Brain pericyte (primary cell): ENCODE measurements around the gene SIL1.

Experiments used
- DNase-seq: peaks from one replicate; pipeline ENCODE4 v3.0.0-alpha.2; 2012; ENCODE audit warnings: low read depth, low spot score

SIL1 gene

DNA sequence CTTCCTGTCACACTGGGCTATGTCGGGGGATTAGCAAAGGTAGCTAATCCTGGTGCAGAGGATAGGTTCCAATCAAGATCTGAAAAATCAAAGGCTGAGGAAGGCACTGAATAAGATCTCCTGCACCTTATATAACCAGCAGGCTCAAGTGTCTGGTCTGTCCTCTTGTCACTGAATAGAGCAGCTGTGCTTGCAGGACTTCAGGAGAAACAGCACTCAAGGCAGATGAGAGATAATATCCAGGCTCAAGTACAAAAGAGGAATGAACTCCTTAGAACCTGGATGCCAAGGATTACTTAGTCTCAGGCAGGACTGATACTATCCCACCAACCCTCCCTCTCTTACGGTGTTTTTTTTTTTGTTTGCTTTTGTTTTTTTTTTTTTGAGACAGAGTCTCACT lies 214.2 kb downstream of the SIL1 start:
- DNase-seq: no peak

GRCh38 chr5:138981586-138981985 lies 216.6 kb downstream of the SIL1 start:
- no peak for DNase-seq

- no peak for DNase-seq
These were observed 217.0 kb downstream of the SIL1 start for GRCh38 chr5:138981131-138981530.

DNA sequence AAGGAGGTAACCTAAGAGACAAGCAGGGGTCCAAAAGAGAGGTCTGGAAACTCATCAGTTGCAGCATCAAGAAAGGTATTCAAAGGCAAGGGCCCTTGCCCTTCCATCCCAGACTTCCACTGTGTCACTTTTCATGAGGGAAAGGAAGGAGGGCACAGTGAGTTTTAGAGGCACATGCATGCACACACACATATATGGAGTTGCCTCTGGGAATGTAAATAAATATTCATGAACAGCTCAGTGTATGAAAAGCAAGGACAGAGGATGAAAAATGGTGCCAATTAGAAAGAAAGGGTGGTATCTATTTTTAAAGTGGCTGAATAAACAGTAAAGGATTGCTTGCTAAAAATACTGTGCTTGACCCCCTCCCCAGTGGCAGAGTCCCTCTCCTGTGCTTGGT lies 217.7 kb downstream of the SIL1 start:
- DNase-seq: no peak

- DNase-seq: no peak
These were observed 218.4 kb downstream of the SIL1 start for GRCh38 chr5:138979684-138980280.

DNA sequence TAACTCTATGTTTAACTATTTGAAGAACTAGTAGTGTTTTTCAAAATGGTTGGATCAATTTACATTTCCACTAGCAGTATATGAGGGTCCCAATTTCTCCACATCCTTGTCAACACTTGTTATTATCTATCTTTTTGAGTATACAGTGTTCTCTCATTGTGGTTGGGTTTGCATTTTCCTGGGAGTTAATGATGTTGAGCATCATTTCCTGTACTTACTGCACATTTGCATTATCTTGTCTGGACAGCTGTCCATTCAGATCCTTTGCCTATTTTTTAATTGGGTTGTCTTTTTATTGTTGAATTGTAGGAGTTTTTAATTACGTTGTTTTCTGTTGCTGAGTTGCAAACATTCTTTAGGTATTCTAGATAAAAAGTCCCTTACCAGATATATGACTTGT lies 219.6 kb downstream of the SIL1 start:
- no peak for DNase-seq

GRCh38 chr5:138978080-138978479 lies 220.1 kb downstream of the SIL1 start:
- DNase-seq: no peak

DNA sequence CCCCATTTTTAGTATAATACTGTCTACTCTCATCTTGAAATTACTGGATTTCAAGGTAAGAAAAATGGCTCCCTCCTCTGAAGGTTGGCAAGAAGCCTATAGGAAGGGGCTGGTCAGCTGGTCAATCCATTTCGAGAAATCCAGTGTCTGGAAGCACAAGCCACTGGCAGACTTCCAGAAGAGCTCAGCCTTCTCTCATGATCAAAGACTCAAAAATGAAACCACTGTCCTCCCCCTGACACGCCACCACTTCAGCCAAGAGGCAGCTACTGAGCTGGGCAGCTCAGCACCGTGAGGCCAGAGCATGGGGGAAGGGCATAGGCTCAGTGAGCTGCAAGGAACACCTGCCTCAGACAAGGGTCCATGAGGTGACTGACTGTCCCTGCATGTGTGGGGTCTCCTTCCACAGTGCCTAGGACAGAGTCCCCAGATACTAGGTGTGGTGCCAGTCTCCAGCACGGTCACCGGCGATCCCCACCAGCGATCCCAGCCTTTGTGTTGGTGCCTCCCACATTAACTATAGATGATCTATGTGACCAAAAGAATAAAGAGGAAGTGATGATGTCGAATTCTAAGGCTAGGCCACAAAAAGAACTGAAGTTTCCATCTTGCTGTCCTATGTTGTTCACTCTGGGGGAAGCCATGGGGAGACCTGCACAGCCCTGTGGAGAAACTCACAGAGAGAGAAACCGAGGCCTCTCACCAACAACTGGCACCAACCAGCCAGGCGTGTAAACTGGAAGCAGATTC lies 222.9 kb downstream of the SIL1 start:
- no peak for DNase-seq

- no peak for DNase-seq
These were observed 223.7 kb downstream of the SIL1 start for GRCh38 chr5:138974227-138975063.

DNA sequence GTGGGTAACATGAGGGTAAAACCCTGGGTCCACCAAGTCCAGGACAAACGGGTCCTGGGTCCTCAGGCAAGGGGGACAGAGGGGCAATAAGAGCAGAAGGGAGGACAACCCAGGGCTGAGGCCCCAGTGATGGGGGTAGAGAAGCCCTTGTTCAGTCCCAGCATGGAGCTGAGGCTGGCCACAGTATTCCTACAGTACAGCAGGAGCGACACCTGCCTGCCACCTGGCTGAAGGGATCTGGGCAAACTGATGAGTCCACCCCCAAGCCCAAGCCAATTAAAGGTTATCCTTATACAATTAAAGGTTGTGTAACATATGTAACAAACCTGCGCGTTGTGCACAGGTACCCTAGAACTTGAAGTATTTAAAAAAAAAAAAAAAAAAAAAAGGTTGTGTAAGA lies 225.3 kb downstream of the SIL1 start:
- DNase-seq: no peak

GRCh38 chr5:138972230-138972629 lies 225.9 kb downstream of the SIL1 start:
- DNase-seq: no peak

DNA sequence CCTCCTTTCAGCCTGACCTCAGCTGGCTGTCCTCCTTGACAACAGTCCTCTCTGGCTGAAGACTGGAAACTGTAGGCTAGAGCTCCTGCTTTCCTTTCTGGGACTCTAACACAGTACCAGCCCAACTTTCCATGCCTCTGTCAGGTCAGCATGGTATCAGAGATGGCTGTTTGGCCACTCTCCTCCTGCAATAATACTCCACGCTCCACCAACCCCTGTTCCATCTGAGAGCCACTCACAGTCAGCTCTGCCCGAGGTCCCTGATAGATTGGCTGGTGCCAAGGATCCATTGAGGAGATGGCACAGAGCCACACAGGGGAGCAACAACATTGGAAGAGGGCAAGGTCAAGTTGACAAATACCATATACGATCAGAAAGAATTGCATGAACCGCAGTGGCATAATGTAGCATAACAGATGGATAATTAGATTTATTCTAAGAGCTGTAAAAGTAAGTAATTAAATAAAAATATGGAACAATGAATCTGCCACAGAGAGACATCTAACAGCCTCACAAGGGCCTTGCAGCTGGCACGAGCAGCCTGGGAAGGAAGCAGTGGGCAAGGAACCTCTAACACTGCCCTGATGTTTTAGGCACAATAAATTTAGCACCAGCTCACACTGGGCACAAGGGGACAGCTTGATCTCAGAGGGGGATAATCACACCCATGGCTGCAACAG lies 228.7 kb downstream of the SIL1 start:
- DNase-seq: no peak

DNA sequence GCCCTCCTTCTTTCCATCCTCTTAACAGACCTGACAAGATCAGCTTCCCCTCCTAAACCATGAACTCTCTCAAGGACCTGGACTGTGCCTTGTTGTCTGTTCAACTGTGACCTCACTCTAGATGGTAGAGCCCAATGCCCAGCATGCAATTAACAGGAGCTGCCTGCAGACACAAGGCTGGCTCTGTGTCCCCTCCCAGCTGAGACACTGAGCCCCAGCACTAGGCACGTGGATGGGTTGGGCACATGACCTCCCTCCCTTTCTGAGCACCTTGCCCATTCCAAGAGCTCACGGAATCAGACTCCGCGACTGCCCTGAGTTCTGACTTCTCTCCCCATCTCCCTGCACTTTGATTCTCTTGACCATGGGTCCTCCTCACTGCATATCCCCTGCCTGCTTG lies 229.6 kb downstream of the SIL1 start:
- no peak for DNase-seq

DNA sequence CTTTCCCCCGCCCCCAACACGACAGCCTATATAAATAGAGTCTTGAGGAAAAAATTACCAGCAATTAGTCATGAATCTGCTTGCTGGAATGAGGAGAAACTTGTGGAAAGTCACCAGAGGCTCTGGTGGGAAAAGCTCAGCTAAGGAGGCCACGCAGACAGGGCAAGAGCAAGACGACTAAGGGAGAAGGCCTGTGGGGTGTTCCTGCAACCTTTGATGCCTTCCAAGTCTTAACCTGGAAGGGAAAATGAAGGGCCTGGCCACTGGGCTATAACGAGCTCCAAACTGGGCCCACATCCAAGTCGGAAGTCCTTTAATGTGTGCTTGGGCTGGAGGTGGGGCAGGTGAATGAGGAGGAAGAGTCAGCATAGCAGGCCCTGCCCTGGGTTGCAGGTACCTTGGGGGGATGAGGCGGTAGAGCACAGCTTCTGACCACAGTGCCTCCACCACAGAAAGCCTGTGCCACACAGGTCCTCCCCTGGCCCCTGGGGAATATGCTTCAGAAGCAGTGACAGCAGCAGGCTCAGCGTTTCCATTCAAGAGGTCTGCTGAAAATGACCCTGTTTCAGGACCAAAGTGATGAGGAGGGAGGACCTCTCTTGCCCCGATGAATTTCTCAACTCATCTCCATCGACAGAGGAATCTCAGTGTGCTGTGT lies 230.2 kb downstream of the SIL1 start:
- DNase-seq: no peak

DNA sequence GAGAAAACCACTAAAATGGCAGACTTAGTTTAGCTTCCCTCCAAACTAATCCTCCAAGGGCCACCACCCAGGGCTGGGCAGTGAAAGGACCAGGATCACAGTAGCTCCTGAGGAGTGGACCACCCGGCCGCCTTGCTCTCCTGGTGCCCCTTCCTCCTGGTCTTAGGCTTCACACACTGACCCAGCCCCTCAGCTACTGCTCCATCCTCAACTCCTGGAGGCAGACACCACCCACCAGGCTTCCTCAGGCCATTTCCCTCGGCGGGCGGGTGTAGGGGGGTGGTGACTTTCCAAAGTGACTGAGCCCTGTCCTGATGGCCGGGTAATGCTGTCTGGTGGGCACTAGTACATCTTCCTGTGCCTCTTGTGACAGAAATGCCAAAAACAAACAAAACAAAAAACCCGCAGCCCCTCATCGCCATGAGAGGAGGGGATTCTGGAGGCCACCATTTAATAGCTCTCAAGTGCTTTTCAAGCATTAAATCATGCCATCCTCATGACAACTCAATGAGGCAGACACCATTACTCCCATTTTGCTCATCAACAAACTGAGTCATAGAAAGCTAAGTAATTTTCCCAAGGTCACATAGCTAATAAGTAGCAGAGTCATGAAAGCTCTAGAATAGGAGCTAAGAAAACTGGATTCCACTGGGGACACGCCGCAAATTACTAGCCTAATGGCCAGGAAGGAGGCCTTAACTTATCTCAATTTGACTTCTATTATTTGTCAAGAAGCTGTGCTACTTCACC lies 231.8 kb downstream of the SIL1 start:
- DNase-seq: no peak

DNA sequence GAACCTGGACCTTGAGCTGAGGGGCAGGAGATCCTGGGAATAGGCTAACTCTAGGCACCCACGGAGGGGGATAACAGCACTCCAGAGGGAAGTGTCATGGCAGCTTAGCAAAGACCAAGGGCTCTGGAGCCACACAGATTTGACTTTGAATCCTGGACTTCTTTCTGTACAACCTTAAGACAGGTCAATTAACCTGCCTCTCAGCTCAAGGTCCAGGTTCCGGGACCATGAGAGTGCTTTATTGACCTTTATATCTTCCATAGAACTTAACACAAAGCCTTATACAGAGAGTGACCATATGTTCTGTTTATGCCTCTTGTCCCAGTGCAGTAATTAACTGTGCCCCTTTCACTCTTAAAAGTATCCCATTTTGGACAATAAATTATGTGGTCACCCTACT lies 232.5 kb downstream of the SIL1 start:
- no peak for DNase-seq

DNA sequence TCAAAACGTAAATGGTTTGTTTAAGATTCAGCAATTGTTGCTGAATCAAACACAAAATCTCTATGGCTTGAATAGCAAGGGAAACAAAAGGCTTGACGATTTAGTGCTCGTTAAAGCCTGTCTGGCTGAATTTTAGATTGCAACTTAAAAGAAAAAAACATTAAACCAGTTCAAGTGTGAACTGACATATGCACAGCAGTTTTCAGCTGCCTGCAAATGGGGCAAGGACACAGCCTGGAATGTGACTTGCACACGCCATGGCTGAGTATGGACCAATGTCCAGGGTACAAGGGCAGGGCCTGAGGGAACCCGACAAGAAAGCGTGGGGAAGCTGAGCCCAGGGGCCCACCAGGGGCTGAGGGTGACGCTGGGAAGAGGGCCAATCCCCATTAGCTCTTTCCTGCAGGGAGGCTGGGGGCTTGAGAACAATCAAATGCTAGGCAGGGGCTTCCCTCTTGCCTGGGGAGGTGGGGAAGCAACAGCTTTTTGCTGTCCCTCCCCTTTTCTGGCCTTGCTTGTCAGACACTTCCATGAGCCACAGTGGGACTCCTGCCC lies 233.4 kb downstream of the SIL1 start:
- DNase-seq: no peak

DNA sequence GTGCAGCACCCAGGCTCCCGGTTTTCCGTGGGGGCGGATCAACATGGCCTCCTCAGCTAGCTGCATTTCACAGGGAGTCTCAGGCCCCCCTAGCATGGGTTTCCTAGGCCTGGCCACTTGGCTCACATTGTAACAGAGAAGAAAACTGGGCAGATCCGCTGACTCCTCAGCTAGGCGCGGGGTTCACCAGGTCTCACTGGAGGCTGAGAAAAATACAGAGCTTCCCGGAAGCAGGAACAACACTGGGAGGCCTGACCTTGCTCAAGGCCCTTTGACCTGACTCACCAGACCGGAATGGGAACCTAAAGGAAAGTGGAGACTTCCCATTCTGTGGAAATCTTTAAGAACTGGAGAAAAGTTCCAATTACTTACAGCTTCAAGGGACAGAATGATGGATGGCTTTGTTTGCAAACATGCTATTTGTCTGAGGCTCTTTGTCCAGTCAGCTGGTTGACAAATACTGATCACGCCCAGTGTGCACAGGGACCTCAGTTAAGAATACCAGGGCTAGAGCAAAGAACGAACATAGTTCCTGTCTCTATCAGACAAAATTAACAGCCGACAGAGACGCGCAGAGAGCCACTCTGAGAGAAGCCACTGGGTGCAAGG lies 234.3 kb downstream of the SIL1 start:
- no peak for DNase-seq

DNA sequence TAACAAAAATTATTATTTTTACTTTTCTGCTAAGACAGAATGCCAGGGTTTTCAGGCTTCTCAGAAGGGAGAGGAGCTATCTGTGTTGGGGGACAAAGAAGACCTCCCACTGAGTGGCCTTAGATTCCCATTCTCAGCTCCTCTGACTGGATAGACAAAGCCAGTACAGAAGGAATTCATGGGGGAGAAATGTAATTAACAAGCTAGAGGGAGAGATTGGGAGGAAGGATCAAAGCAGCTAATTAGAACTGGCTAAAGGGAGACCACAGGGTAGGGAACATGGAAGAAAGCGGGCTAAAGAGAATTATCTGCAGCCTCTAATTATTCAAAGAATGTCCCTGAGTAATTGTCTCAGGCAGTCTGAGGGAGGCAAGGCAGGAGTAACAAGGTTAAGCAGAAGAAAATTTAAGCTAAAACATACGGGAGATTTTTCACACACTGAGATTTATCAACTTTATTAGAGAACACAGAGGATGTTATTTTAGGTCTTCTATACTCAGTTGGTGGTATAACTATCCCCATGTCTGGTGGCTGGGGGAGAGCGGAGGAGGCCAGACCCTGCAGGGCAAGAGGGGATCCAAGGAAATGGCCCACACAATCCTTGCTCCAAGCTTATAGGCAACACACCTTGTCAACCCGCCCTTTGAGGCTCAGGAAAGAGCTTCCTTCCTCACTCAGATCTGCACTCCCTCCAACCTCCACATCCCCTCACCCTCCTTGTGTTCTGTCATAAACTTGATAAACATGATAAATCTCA lies 235.4 kb downstream of the SIL1 start:
- DNase-seq: no peak
